AG09309 (cell line): ENCODE data around the gene DENND1A.

ENCODE experiments used
- DNase-seq: peaks from one replicate; pipeline ENCODE4 v3.0.0-alpha.2; 2010; ENCODE audit warnings: low read depth
- H3K4me3 ChIP-seq: 2 replicates; pipeline ENCODE4 v1.5.1; 2011; ENCODE audit warnings: mild to moderate bottlenecking, low read depth, low read length, moderate library complexity; ENCODE audit not compliant: control insufficient read depth
- TF ChIP-seq, protein P1 (sequence below): IDR thresholded peaks from 2 replicates; pipeline ENCODE4 v1.5.1; 2011; ENCODE audit warnings: mild to moderate bottlenecking, low read depth, low read length, inconsistent platforms; ENCODE audit not compliant: insufficient read depth, control insufficient read depth; ENCODE audit errors: missing control alignments

DENND1A gene

DNA sequence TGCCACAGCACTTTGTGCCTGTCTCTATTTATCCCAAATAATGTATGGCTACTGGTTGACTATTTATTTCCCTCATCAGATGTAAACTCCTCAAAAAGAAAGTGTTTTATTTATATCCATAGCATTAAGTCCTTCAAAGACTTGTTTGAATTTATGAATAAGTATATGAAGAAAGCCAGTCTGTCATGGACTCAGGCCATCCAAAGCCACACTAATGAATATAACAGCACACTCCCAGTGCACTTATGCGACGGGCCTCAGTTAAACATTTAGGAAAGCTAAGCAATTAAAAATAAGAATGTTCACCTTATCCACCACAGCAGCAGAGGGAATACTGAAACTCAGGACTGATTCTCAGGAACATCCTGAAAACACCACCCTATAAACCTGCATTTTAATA, 77.5 kb downstream of the DENND1A start:
- no peak for DNase-seq
- TF ChIP-seq, protein P1, sequence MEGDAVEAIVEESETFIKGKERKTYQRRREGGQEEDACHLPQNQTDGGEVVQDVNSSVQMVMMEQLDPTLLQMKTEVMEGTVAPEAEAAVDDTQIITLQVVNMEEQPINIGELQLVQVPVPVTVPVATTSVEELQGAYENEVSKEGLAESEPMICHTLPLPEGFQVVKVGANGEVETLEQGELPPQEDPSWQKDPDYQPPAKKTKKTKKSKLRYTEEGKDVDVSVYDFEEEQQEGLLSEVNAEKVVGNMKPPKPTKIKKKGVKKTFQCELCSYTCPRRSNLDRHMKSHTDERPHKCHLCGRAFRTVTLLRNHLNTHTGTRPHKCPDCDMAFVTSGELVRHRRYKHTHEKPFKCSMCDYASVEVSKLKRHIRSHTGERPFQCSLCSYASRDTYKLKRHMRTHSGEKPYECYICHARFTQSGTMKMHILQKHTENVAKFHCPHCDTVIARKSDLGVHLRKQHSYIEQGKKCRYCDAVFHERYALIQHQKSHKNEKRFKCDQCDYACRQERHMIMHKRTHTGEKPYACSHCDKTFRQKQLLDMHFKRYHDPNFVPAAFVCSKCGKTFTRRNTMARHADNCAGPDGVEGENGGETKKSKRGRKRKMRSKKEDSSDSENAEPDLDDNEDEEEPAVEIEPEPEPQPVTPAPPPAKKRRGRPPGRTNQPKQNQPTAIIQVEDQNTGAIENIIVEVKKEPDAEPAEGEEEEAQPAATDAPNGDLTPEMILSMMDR = no peak
- H3K4me3 ChIP-seq = no peak overlapping the region

DNA sequence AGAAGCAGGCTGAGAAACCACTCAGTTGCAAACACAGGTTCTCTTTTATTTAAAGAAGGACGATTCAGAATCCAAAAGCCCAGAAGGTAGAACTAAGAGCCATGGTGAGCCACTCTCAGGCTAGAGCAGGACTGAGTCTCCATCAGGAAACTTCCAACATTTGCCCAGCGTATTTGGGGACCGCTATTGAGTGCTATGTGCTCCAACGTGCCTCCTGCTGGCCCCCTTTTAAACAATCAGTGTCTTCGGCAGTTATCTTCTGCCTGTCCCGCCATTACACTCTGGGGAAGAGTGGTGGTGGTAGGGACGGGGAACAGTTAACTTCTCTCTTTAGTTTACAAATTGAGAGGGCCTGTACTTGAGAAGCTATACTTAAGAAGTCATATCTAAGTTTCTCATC, 78.1 kb downstream of the DENND1A start:
- DNase-seq = no peak
- TF ChIP-seq, protein P1 = no peak

DNA sequence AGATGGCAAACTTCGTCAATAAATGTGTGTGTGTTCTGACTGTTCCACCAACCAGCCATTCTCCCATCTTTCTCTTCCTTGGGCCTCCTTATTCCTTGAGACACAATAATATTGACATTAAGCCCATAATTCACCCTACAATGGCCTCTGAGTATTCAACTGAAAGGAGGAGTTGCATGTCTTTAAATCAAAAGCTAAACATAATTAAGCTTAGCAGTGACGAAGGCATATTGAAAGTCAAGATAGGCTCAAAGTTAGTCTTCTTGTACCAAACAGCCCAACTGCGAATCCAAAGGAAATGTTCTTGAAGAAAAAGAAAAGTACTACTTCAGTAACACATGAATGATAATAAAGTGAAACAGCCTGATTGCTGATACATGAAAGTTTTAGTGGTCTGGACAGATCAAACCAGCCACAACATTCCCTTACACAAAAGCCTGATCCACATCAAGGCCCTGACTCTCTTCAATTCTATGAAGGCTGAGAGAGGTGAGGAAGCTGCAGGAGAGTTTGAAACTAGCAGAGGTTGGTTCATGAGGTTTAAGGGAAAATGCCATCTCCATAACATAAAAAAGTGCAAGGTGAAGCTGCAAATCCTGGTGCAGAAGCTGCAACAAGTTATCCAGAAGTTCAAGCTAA, 81.4 kb downstream of the DENND1A start:
- TF ChIP-seq, protein P1 = no peak
- DNase-seq = no peak
- H3K4me3 ChIP-seq = no peak overlapping the region

More for the DNA sequence above, 78.1 kb downstream of the DENND1A start:
- no peak overlapping the region for H3K4me3 ChIP-seq

DNA sequence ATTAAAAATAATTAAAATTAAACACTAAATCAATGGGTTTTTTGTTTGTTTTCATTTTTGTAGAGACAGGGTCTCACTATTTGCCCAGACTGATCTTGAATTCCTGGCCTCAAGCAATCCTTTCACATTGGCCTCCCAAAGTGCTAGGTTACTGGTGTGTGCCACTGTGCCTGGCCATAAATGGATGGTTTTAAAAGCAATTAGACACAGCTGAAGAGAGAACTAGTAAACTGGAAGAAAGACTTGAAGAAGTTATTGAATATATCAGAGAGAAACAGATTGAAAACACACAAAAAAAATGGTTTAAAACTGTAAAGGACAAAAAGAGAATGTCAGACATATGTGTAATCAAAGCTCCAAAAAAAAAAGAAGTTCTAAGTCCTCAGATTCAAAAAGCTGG, 83.0 kb downstream of the DENND1A start:
- no peak for DNase-seq
- TF ChIP-seq, protein P1 = no peak
- no peak overlapping the region for H3K4me3 ChIP-seq

DNA sequence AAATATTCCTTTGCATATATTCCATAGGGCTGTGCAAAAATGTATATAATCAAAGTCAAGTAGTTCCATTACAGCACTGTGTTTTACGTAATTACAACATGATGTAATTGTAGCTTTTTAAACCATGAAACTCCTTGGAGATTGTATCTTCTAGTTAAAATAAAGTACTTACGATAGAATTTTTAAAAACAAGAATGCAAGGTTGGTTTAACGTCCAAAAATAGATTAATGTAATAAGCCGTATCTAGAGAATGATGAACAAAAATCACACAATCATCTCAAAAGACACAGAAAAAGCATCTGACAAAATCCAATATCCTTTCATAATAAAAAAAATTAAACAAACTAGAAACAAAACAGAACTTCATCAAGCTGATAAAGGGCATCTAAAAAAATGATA, 86.2 kb downstream of the DENND1A start:
- no peak for DNase-seq
- TF ChIP-seq, protein P1 = no peak
- H3K4me3 ChIP-seq = no peak overlapping the region

DNA sequence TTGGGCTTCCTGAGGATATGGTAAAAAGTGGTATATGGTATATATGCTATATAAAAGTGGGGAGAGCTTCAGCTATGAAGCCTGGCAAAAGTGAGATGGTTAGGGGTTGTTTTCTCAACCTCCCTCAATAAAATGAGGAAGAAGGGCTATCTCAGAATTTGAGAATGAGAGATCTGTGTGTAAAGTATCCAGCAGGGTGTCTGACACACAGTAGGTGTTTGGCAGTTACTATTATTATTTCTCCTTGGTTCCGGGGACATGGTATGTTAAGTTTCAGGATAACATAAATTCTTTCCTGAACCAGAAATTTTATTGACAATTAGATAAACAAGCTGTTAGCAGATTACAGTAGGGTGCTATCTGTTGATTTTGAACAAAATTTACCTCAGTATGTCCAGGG, 94.1 kb downstream of the DENND1A start:
- TF ChIP-seq, protein P1 = no peak
- no peak overlapping the region for H3K4me3 ChIP-seq
- DNase-seq = no peak
